Lower lobe of right lung (tissue), 2 donors: ENCODE results near the gene NDE1. TPM values are rescaled to one million over a fixed set of nuclear protein-coding genes. Genes with fewer than 3 reads are reported as not detected.

Experiments
- ATAC-seq, 2 donors: fragments of 200-7000 bp; cut with Tn5 transposase; one replicate each; pipeline ENCODE4 v1.9.1; 2020 to 2022; ENCODE audit warnings: mild to moderate bottlenecking in 2 of 2, moderate library complexity in 2 of 2
- DNase-seq: peaks from one replicate; pipeline ENCODE4 v3.0.0-alpha.2; 2020
- H3K27ac ChIP-seq: fragments of 200-600 bp; one replicate; pipeline ENCODE4 v1.8.0; 2022
- H3K27me3 ChIP-seq: fragments of 200-600 bp; one replicate; pipeline ENCODE4 v1.8.0; 2022; ENCODE audit warnings: low read depth
- H3K36me3 ChIP-seq: fragments of 200-600 bp; one replicate; pipeline ENCODE4 v1.8.0; 2022; ENCODE audit warnings: mild to moderate bottlenecking
- H3K4me1 ChIP-seq: fragments of 200-600 bp; one replicate; pipeline ENCODE4 v1.8.0; 2022
- H3K4me3 ChIP-seq: fragments of 200-600 bp; one replicate; pipeline ENCODE4 v1.8.0; 2022; ENCODE audit warnings: mild to moderate bottlenecking
- H3K9me3 ChIP-seq: fragments of 200-600 bp; one replicate; pipeline ENCODE4 v1.8.0; 2022
- CTCF ChIP-seq: fragments of 200-600 bp; IDR thresholded peaks from one replicate; pipeline ENCODE4 v1.8.0; 2022; ENCODE audit warnings: antibody characterized with exemption, mild to moderate bottlenecking
- intact Hi-C: fragments of 100-400 bp; cut with DNase I; formaldehyde crosslinking; loops from one replicate; pipeline ENCODE4 v1.11.0; 2022
- total RNA-seq: library from RNA; stranded (reverse); fragmentation: NEBNext Ultra II Directional; extraction: Animal tissue kit (Norgen Biotek cat#: 25700); gene quantifications from one replicate; pipeline ENCODE4 v1.2.1, GENCODE V29; 2021
- donor health status: DM: no; HTN: yes; CAD: no; lungs with severe emphysema.

The NDE1 gene
- total RNA-seq, 1 donor from 2014 or later = 35.3 TPM

DNA sequence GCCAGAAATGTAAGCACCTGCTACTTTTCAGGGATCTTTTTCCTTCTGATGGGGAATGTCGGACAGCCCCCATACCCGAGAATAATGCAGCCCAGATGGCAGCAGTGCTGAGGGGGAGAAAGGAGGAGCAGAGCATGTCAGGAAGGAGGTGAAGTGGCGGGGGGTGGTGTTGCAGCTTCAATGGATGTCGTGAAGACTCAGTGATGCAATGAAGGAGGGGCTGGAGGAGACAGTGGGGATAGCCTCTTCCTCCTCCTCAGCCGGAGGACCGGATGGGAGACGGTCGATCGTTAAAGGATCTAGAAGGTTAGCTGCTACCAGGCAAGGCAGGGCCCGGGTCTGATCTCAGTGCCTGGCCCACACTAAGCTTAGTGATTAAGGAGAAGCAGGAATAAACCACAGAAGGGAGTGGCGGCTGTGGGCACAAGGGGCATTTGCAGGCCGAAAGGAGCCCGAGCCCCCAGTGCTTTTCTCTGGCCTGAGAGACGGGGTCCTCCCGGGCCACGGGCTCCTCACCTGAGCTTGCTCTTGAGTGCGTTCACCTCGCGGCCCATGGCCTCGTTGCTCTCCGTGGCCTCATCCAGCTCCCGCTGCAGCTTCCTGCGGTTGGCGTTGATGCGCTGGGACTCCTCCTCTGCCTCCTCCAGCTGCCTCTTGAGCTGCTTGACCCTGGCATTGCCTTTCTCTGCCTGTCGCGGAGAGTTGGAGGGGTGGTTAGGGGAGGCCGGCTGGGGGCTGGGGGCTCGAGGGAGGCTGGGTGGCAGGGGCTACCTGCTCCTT, 64.5 kb downstream of the NDE1 start:
- Histone ChIP-seq H3K27ac (no peak overlapping the region), H3K4me3 (no peak overlapping the region), H3K4me1 (no peaks in the 10 kb centered on the region), H3K27me3 (no peaks in the 10 kb centered on the region), H3K36me3 (peaks cover 54% of the 10 kb centered on the region), H3K9me3 (no peaks in the 10 kb centered on the region)
- intact Hi-C loops = no loop called here
- no peak for TF ChIP-seq CTCF
- DNase-seq (no peak), ATAC-seq (no peak)

DNA sequence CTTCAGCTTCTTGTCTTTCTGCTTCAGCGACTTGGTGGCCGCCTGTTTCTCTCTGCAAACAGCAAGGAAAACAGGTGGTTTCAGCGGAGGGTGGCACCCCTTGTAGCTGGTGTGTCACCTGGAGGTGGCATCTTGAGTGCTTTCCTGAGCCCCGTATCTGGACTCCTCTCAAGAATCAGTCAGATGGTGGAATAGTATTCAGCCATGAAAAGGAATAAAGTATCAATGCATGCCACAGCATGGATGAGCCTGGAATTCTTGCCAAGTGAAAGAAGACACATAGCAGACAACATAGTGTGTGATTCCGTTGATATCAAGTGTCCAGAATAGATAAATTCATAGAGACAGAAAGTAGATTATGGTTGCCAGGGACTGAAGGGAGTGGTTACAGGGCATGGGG, 65.2 kb downstream of the NDE1 start:
- Histone ChIP-seq H3K27ac (no peak overlapping the region), H3K9me3 (no peaks in the 10 kb centered on the region), H3K36me3 (peaks cover 55% of the 10 kb centered on the region), H3K4me1 (no peaks in the 10 kb centered on the region), H3K4me3 (no peak overlapping the region), H3K27me3 (no peaks in the 10 kb centered on the region)
- intact Hi-C loops = no loop called here
- no peak for DNase-seq
- no peak for ATAC-seq
- no peak for TF ChIP-seq CTCF

DNA sequence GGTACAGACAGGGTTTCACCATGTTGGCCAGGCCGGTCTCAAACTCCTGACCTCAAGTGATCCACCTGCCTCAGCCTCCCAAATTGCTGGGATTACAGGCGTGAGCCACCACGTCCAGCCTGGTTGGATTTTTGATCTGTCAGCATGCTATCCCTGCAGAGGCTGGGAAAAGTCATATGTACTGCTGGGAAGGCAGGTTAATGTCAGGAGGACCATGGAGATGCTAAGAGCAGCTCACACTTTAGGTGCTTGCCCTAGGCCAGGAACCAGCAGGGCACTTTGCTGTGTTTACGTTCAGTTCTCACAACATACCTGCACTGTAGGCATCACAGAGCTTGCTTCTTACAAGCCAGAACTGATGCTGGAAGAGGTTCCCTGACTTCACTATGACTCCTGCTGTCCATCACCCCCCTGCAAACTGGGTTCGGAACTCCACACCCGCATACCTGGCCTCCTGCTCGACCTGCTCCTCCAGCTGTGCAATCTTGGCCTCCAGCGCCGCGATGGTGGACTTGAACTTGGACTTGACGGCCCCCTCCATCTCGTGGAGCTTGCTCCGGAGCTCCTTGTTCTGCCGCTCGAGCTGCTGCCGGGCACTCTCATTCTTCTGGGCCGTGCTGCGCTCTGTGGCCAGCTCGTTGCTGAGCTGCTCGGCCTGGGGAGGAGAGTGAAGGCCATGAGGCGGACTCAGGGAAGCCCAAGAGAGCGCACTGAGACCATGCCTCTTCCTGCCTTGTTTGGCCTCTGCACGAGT, 66.8 kb downstream of the NDE1 start:
- DNase-seq (no peak), ATAC-seq (no peak)
- no peak overlapping the region for H3K27ac ChIP-seq
- TF ChIP-seq CTCF = no peak
- no peaks in the 10 kb centered on the region for H3K27me3 ChIP-seq
- peaks cover 67% of the 10 kb centered on the region for H3K36me3 ChIP-seq
- no peaks in the 10 kb centered on the region for H3K4me1 ChIP-seq
- no peak overlapping the region for H3K4me3 ChIP-seq
- intact Hi-C loops = no loop called here
- H3K9me3 ChIP-seq = no peaks in the 10 kb centered on the region

DNA sequence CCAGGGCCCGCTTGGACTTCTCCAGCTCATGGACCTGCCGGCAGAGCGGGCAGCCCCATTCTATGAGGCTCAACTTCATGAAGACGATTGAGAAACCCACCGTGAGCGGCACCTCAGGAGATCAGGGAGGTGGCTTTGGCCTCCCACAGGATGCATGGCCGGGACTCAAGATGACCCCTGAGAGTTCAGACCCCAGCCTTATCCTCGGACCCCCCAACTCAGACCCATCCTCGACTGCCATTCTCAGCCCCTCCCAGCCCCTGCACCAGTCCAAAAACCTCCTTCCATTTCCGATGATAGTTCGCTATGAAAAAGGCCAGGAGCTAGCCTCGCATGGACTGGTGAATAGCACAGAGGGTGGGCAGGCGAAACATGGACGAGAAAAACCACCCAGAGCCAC, 71.0 kb downstream of the NDE1 start:
- Histone ChIP-seq H3K27ac (no peak overlapping the region), H3K27me3 (no peaks in the 10 kb centered on the region), H3K4me3 (no peak overlapping the region), H3K9me3 (no peaks in the 10 kb centered on the region), H3K36me3 (peaks cover 88% of the 10 kb centered on the region), H3K4me1 (no peaks in the 10 kb centered on the region)
- DNase-seq (no peak), ATAC-seq (no peak)
- TF ChIP-seq CTCF = no peak
- intact Hi-C loops = no loop called here

GRCh38 chr16:15723808-15724207, 73.8 kb downstream of the NDE1 start:
- no peaks in the 10 kb centered on the region for H3K4me1 ChIP-seq
- H3K9me3 ChIP-seq = no peaks in the 10 kb centered on the region
- DNase-seq (no peak), ATAC-seq (peak in 1 of 2 donors; percentile 12)
- peaks cover 77% of the 10 kb centered on the region for H3K36me3 ChIP-seq
- H3K27me3 ChIP-seq = no peaks in the 10 kb centered on the region
- H3K4me3 ChIP-seq = no peak overlapping the region
- intact Hi-C loops = no loop called here
- no peak for TF ChIP-seq CTCF
- H3K27ac ChIP-seq = no peak overlapping the region
